GM20431 (cell line): ENCODE results near the gene RSRC1.
"Not testable (repeated sequence)": the region's sequence is repeated elsewhere in the genome, so short reads cannot be mapped to it uniquely, and the experiment has no call there.

Experiments
- in situ Hi-C: fragments of 300-500 bp; cut with MseI, MboI; formaldehyde crosslinking; loops from one replicate; pipeline ENCODE4 v1.15.0; 2020; ENCODE audit warnings: low sequenced_read_pairs; ENCODE audit not compliant: unreplicated experiment

Gene RSRC1, protein sequence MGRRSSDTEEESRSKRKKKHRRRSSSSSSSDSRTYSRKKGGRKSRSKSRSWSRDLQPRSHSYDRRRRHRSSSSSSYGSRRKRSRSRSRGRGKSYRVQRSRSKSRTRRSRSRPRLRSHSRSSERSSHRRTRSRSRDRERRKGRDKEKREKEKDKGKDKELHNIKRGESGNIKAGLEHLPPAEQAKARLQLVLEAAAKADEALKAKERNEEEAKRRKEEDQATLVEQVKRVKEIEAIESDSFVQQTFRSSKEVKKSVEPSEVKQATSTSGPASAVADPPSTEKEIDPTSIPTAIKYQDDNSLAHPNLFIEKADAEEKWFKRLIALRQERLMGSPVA

DNA sequence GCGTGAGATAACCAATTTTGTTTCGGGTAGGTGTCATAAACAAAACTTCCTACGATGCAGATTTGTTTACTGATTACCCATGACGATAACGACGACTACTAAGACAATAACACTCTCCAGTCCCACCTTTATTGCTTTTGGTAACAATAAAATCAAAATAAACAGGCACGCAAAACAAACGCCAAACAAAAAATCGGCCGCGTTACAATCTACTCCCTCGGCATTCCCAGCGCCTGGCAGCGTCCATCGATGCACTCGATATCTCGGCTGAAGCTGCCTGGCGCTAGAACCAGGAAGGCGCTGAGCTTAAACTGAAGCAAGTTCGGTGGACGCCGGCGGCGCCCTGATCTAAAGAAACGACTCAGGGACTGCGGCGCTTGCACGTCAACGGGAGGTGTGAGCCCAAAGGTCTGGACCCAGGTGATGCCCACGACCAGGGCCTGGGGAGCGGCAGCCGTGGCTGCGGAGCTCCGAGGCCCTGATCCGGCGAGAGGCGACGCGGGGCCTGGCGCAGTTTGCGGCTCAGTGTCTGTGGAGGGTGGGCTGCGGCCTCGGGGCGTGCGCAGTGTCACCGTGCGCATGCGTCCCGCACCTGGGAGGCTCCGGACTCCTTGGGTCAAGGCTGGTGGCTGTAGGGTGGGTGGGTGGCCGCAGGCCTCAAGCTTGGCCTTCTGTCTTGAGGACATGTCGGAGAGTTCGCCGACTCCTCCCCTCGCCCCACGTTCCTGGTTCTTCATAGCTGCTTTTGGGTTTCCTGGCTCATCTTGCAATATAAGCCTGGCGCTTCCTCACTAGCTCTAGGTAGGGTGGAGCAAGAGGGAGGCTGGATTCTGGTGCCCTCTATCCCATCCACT, at the start of gene RSRC1:
RSRC1 (plus strand) TSS at position 286 of the 854 bp plus-strand sequence. CDS start 12,016 bp downstream, outside the sequence.
- in situ Hi-C loops = no loop called here

DNA sequence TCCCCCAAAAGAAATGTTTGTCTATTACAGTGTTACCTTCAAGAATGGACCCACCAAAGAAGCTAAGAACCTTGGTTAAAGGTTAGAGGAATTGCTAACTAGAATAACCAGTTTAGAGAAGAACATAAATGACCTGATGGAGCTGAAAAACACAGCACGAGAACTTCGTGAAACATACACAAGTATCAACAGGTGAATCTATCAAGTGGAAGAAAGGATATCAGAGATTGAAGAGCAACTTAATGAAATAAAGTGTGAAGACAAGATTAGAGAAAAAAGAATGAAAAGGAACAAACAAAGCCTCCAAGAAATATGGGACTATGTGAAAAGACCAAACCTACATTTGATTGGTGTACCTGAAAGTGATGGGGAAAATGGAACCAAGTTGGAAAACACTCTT, 44.3 kb upstream of the RSRC1 start:
- in situ Hi-C loops = not testable (repeated sequence)

DNA sequence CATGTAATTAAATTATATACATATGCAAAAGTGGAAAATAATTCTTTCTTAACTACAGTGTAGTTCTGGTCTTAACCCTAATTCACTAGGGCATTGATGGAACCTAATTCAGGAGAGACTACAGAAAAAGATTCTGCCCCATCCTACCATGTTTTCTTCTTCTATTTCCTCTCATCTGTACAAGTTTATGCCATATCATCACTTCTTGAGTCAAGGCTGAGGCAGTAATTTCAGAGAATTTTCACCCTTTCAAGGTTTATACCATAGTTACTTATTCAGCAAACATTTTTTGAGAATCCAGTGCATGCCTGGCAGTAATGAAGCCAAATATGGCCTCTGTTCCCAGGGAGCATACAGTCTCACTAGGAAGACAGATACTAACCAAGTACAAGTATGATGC, 37.1 kb upstream of the RSRC1 start:
- in situ Hi-C loops = no loop called here

DNA sequence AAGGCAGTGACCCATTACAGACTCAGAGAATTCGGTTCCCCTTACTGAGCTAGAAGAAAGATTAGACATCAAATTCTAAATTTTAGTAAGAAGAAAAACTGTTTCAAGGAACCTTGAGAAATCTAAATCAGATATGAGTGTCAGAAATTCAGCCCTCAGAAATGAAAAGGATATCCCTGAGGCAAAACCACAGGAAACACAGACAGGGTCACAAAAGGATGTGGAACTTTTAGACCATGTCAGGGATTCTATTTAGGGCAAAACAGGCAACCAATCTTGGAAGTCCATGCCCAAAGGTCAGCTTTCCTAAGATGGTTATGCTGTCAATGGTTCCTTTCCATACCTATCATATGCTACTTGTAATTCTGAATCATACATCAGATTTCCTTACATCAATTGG, 35.3 kb upstream of the RSRC1 start:
- in situ Hi-C loops = no loop called here

DNA sequence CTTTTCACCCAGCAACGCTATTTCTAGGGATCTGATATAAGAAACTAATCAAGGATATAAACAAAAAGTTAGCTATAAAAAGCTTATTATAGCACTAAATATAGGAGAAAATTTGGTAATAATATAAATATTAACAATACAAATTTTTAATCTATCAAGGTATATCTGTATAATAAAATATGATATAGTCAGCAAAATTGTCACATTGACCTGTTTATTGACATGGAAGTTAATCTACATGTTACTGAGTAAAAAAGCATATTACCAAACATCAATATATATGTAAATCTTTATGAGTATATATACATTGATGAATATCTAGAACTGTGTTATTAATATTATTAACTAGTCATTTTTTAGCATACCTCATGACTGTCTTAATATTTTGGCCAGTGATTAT, 30.3 kb upstream of the RSRC1 start:
- in situ Hi-C loops = loop anchor here (25.0 kb wide), 1 partner anchor 358 kb away; no protein-coding TSS in a partner anchor

DNA sequence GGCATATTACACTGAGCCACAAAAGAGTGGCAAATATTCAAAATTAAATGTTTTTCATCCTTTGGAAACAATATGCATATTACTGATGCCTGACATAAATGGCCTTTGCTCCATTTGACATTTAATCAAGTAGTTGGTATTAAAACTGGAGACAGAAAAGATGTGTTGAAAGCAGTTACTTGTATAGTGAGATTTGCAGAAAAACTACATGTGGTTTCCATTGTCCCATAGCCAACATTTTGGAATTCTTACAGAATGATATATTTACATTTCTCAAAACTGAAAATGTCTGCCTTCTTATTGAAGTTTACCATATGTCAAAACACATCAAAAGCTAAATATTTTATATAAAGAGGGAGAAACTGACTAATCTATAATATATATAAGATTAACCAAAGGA, 25.2 kb upstream of the RSRC1 start:
- in situ Hi-C loops = loop anchor here (25.0 kb wide), 1 partner anchor 353 kb away; no protein-coding TSS in a partner anchor

DNA sequence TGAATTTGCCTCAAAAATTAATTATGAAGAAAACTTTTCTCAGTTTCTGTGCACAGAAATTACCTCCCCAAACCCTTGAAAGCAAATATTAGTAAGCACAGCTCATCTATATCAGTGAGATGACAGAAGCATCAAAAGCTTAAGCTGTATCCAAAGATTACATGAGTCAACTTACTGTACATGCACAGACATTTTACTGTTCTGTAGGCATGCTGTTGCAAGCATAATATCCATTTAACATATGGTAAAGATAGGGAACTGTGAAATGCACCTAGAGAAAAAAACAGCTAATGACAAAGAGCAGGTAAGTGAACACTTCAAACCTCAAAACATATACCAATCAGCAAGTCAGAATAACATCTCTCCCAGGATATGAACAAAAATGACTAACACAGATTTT, 24.5 kb upstream of the RSRC1 start:
- in situ Hi-C loops = loop anchor here (25.0 kb wide), 1 partner anchor 352 kb away; no protein-coding TSS in a partner anchor

DNA sequence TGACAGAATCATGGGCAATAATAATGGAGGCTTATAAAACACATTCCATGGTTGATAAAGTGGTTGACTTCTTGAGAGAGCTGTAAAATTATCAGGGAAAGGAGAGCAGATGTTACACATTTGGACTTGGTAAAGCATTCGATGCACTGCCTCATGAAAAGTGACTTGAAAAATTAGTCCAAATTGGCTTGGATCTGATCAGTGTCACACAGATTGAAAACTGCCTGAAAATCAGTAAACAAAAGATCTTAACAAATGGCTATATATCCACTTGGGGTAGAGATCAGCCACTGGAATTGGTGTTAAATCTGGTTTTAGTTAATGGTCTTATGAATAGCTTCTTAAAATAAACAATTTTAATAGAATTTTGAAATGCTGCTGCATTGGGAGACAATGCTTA, 24.0 kb upstream of the RSRC1 start:
- in situ Hi-C loops = loop anchor here (25.0 kb wide), 1 partner anchor 351 kb away; no protein-coding TSS in a partner anchor

DNA sequence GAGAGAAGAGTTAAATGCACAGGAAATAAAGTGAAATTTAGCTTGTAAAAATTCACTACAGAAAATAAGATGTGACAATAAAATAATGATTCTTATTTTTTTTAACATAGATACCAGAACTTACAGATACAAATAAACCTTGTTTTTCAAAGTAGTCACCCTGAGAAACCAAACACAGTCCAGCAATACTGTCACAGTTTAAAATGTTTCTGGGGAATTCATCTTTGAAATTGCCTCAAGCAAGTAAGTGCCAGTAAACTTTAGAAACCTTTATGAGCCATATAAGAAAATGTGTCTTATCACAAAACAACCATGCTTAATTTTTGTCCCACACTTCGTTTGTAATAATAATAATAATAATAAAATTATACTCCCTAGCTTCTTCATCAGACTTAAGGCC, 23.5 kb upstream of the RSRC1 start:
- in situ Hi-C loops = loop anchor here (25.0 kb wide), 1 partner anchor 351 kb away; no protein-coding TSS in a partner anchor

DNA sequence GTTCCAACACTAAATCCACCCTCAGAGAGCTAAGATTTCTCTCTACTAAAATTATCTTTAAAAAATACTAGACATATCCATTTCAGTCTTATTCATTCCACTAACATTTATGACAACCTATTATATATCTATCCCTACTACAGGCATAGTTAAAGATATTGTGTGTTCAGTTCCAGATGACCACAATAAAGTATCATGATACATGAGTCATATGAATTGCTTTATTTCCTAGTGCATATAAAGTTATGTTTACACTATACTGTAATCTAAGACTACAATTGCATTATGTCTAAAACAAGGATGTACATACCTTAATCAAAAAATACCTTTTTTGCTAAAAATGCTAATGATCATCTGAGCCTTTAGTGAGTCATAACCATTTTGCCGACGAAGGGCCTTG, 23.1 kb upstream of the RSRC1 start:
- in situ Hi-C loops = loop anchor here (25.0 kb wide), 1 partner anchor 351 kb away; no protein-coding TSS in a partner anchor

DNA sequence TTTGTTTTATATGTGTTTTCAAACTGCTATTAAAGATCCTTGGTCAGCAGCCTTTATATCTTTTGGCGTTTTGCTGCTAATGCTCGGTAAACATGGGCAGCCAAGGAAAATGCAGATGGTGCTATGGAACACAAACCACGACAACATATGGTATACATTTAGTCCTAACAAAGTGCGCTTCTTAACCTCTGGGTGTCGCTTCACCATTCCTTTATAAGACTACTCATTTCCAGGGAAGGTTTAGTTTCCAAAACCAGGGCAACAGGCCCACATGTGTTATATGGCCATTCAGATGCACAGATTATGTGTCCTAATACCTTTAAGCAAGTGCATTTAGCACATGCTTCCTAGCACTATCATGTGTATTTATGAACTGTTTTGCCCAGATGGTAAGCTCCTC, 18.4 kb upstream of the RSRC1 start:
- in situ Hi-C loops = loop anchor here (25.0 kb wide), 1 partner anchor 346 kb away; no protein-coding TSS in a partner anchor

DNA sequence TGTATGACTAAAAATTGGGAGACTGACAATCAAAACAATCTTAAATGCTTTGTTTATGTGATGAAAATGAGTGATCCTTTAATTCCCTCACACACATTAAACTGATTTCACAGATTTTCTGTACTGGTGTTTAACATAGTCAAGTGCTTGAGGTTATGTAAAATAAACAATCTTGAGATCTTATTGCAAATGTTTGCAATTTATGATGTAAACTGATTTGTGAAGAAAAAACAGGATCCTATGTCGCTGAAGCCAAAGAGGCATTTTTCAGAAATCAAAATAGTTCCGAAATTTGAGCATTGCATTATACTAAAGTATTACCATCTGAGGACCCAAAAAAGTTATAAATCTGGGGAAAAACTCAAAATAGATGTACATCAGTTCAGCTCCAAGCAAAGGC, 16.4 kb upstream of the RSRC1 start:
- in situ Hi-C loops = loop anchor here (25.0 kb wide), 1 partner anchor 344 kb away; no protein-coding TSS in a partner anchor

DNA sequence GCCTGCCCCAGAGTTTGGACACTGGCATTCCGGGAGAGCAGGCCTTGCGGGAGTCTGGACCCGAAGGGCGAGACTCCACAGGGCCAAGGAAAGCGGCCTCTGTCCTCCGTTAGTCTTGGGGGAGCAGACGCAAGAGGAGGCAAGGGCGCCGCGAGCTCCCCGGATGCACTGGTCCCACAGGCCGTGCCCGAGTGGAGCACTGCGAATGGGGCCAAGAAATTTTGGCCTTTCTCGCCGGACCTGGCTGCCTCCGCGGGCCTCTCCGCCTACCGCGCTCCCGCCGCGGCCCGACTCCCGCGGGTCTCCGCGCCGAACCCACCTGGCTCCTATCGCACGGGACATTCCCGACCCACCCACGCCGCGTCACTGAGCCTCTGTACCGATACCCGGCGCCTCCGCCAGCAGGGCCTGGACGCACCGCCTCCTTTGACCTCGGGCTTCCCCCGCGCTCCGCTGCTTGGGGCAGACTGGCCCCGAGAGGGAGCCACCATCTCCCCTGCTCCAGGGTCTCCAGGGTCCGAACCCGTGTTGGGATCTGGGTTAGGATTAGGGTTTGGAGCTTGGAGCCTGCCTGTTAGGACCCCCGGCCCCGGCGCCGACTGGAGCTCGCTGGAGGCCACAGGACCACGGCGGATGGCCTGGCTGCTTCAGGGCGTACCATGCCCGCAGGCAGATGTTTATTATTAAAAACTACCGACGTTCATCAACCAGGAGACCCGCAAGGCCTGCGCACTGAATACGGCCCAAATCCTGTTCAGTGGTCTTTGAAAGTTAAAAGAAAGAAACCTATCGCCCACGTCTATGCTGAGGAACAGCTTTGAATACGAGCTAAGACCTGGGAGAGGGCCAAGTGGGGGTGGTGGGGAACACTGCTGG, 15.4 kb upstream of the RSRC1 start:
- in situ Hi-C loops = loop anchor here (25.0 kb wide), 1 partner anchor 343 kb away; no protein-coding TSS in a partner anchor

DNA sequence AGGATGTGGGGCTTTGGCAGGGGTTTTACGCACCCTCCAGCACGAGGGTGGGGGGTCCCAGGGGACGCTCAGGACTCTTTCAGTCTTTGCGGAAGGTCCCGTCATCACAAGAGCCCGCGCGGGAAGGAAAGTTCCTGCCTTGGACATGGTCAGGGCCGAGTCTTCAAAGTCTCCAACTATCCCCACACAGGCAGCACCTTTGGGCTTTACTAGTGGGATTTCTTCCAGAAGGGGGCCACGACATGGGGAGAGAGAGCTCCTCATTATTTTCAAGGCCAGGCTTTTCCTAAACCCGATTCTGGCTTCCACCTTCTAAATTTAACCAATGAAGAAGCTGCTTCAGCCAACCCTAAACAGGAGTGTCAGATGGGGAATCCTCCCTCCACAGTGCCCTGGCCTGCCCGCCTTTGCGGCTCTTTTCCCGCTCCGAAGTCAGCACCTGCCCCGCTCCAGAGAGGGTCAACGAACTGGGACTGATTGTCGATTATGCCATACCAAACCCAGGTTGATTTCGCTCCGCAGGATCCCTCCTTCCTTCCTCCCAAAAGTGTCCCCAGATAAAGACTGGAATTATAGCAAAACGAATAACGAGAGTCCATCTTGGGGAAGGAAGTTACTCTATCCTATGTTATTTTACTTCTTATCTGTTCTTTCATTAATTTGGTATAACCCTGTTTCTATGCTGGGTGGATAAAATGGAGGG, 14.6 kb upstream of the RSRC1 start:
- in situ Hi-C loops = loop anchor here (25.0 kb wide), 1 partner anchor 342 kb away; no protein-coding TSS in a partner anchor

DNA sequence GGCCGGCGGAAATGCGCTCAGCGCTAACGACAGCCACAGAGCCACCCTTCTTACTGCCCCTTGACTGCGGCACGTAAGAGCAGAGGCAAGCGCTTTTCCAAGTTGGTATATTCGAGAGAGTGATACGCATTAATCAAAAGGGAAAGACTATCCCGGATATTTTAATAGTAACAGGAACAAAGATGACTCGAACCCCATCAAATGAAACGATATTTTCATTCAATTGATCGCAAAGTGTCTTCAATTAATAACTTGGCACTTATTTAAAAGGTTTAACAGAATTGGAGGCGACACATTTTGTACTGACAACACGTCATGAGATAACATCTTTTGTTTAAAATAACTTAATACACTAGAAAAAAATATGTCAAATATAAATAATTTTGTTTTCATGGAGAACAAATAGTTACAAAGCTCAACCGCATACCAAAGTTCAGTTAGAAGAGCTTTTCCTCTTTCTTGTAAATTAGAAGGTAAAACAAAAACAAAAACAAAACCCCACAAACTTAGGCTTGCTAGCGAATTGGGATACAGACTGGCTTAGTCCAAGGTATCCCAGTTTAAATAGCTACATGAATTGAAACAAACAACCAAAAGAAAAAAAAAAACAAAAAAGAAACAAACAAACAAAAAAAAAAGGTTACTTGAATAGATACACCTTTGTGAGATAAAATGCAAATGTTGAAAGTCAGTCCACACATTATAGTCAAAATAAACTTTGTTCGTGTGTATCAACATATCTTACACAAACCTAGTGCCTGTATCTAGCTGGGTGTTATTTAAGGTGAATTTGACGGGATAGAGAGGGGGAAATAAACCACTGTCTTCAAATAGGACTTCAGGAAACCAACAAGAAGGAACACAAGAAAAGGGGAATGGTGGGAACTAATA, 13.8 kb upstream of the RSRC1 start:
- in situ Hi-C loops = loop anchor here (25.0 kb wide), 1 partner anchor 341 kb away; no protein-coding TSS in a partner anchor

DNA sequence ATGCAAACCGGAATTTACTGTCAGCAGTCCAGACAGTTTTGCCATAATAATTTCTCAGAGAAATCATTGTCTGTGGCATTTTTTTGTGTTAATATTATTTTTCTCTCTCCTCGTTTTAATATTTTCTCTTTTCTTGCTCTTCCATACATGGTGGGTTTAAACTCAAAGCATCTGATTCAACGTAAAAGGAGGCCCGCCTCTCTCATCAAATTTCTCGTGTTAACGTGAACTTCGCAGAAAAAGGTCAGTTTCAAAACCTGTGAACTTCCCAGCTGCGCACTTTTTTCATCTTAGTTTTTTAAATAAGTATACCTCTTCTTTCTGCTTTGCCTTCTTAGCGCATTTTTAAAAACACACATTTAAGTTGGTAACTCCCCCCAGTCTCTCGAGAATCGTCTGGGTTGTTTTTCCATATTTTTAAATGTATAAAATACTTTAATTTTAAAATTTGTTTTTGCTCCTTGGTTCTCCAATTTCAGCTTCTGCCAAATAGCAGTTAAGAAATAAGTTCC, 12.8 kb upstream of the RSRC1 start:
- in situ Hi-C loops = loop anchor here (25.0 kb wide), 1 partner anchor 340 kb away; no protein-coding TSS in a partner anchor

DNA sequence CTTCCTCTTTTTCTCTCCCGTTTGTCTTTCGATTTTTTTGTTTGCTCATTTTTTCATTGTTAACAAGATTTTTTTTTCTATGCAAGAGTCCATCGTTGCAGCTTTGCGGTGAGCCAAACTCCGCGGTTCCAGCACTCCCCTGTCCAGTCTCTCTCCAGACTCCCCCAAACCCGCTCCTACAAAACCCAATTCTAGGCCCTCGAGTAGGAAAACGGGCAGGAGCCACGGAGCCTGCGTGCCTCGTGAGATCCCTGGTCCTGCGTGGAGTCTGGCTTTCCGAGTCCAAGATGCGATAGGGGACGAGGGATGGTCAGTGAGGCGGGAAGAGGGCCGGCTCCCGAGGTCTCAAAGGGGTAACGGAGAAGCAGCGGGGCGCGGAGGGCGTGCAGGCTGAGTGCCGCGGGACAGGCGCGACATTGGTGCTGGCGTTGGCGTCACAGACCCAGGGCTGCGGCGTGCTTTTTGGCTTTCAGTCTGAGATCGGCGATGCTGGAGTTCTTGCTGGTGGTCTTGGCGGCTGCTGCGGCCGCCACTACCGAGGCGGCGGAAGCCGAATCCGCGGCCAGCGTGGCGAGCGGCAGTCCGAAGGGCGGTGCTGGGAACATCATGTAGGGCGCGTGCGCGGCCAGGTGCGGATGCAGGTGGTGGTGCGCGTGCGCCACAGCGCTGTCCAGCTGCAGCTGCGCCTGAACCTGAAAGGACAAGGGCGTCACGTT, 12.1 kb upstream of the RSRC1 start:
- in situ Hi-C loops = loop anchor here (25.0 kb wide), 1 partner anchor 340 kb away; no protein-coding TSS in a partner anchor
